ENCODE measurements around the gene DCUN1D2.

DCUN1D2 gene

DNA sequence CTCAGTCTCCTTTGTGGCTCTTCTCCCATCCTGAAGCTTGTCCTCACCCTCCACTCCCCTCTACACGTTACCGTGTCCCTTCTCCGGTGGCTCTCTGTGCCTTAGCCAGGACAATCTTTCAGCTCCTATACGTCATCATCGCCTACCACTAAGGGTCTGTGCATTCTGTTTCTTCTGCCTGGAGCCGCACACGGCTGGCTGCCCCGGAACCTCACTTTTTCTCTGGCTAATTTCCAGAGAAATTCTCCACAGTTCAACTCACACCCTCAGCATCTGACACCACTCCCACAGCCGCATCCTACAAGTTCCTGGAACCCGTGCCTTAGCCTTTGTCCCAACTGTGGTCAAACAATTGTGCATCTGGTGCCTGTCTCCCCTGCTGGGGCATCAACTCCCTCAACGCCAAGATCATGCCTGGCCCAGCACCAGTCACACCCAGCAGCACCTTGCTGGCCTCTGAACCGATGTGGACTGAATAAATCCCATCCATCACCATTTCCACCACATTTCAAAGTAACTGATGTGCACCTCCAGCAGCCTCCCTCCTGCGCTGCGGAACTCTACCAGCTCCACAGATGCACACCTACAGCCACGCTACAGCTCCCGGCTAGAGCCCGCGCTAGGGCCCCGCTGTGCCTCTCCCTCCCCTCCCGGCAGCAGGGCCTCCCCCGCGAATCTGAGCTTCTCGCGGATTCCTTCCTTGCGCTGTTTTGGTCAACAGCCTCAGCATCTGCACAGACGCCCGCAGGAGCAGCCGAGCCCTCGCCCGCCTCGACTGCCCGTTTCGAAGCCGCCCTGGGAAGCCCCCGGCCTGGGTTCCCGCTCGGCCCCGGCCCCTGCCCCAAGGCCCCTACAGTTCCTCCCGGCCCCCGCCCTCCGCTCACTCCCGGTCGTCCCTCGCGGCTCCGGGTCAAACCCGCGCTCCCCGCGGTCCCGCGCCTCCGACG is 689 bp downstream of the DCUN1D2 start:
- Histone ChIP-seq H3K9me3 (replicated peaks; ENCODE audit: insufficient read depth, low read length) (no peaks in the 10 kb centered on the region), H3K27me3 (replicated peaks; ENCODE audit: insufficient read depth, low read length) (no peaks in the 10 kb centered on the region), H3K79me2 (ENCODE audit: low read length) (peaks cover 81% of the 10 kb centered on the region), H3K36me3 (replicated peaks; ENCODE audit: insufficient read depth, low read length) (no peaks in the 10 kb centered on the region), H3K27ac (ENCODE audit: low read length) (no peak overlapping the region), H2AFZ (ENCODE audit: low read length) (peak overlapping the region; percentile 85), H3K4me1 (ENCODE audit: low read length) (peaks cover 18% of the 10 kb centered on the region), H3K9ac (ENCODE audit: low read length) (peak overlapping the region; percentile 73), H3K9me2 (replicated peaks; ENCODE audit: insufficient read depth, low read length) (no peaks in the 10 kb centered on the region), H4K20me1 (ENCODE audit: insufficient read depth, low read length) (peaks cover 8% of the 10 kb centered on the region; the same call in 1 of the 2 replicates), H3K4me2 (ENCODE audit: low read depth, low read length) (peak overlapping the region; percentile 76), H3F3A (ENCODE audit: insufficient read depth, low read length) (no peaks in the 10 kb centered on the region; the same call in 1 of the 2 replicates), H3K4me3 (ENCODE audit: low read length) (peak overlapping the region; percentile 83)
- DNase-seq: peak; percentile 52
- TF ChIP-seq, protein P1, sequence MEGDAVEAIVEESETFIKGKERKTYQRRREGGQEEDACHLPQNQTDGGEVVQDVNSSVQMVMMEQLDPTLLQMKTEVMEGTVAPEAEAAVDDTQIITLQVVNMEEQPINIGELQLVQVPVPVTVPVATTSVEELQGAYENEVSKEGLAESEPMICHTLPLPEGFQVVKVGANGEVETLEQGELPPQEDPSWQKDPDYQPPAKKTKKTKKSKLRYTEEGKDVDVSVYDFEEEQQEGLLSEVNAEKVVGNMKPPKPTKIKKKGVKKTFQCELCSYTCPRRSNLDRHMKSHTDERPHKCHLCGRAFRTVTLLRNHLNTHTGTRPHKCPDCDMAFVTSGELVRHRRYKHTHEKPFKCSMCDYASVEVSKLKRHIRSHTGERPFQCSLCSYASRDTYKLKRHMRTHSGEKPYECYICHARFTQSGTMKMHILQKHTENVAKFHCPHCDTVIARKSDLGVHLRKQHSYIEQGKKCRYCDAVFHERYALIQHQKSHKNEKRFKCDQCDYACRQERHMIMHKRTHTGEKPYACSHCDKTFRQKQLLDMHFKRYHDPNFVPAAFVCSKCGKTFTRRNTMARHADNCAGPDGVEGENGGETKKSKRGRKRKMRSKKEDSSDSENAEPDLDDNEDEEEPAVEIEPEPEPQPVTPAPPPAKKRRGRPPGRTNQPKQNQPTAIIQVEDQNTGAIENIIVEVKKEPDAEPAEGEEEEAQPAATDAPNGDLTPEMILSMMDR (IDR thresholded peaks at IDR 0.05; ENCODE audit: low read length): no peak
- TF ChIP-seq EZH2 (optimal IDR thresholded peaks at IDR 0.05; ENCODE audit: low read depth, low read length) (no peak), EZH2phosphoT487 (IDR thresholded peaks at IDR 0.05; ENCODE audit: low read length) (no peak)

DNA sequence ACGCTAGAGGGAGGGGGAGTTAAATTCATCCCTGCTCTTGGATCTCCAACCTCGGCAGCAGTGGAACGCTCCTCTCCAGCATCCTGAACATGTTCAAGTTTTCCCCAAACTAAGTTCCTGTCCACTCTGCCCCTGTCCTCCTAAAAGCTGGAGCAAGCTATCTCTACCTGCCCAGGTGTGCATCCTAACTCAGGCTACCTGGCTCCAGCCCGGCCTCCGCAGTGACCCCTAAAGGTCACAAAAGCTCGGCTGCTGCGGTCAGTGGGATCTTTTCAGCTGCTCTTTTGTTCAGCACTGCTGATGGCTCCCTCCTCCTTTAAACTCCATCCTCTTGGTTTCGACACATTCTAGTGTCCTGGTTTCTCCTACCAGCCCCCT is 1.4 kb downstream of the DCUN1D2 start:
- peak overlapping the region; percentile 83 for H3K4me3 ChIP-seq (ENCODE audit: low read length)

DNA sequence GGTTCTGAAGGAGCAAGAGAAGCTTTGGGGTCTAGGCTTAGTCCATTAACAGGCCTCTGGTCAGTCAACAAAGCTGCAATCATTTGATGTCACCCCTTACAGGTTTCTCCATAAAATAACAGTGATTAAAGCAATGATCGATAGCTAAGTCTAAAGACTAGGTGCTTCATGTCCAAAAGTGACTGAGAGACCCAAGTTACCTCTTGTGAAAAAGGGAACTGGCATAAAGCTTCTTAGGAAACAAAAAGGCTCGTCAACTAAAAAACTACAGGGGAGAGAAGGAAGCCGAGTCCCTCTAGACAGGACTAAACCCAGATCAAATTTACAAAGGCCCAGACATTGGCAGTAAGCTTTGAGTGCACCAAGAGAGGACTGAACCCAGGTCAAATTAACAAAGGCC is 2.2 kb downstream of the DCUN1D2 start:
- no peak overlapping the region for H3K4me3 ChIP-seq (ENCODE audit: low read length)

More for the DNA sequence above, 1.4 kb downstream of the DCUN1D2 start:
- Histone ChIP-seq H3K9me3 (replicated peaks; ENCODE audit: insufficient read depth, low read length) (no peaks in the 10 kb centered on the region), H3K9ac (ENCODE audit: low read length) (no peak overlapping the region), H3F3A (ENCODE audit: insufficient read depth, low read length) (no peaks in the 10 kb centered on the region; the same call in 1 of the 2 replicates), H2AFZ (ENCODE audit: low read length) (no peak overlapping the region), H4K20me1 (ENCODE audit: insufficient read depth, low read length) (peaks cover 8% of the 10 kb centered on the region; the same call in 1 of the 2 replicates), H3K36me3 (replicated peaks; ENCODE audit: insufficient read depth, low read length) (no peaks in the 10 kb centered on the region), H3K9me2 (replicated peaks; ENCODE audit: insufficient read depth, low read length) (no peaks in the 10 kb centered on the region), H3K27me3 (replicated peaks; ENCODE audit: insufficient read depth, low read length) (no peaks in the 10 kb centered on the region), H3K79me2 (ENCODE audit: low read length) (peaks cover 80% of the 10 kb centered on the region), H3K4me2 (ENCODE audit: low read depth, low read length) (peak overlapping the region; percentile 76), H3K4me1 (ENCODE audit: low read length) (peaks cover 18% of the 10 kb centered on the region), H3K27ac (ENCODE audit: low read length) (no peak overlapping the region)
- no peak for DNase-seq
- TF ChIP-seq, protein P1 (IDR thresholded peaks at IDR 0.05; ENCODE audit: low read length): no peak
- TF ChIP-seq EZH2 (optimal IDR thresholded peaks at IDR 0.05; ENCODE audit: low read depth, low read length): no peak
- TF ChIP-seq EZH2phosphoT487 (IDR thresholded peaks at IDR 0.05; ENCODE audit: low read length): no peak

More for the DNA sequence above, 2.2 kb downstream of the DCUN1D2 start:
- H3K27me3 ChIP-seq (replicated peaks; ENCODE audit: insufficient read depth, low read length): no peaks in the 10 kb centered on the region
- H3K9me3 ChIP-seq (replicated peaks; ENCODE audit: insufficient read depth, low read length): no peaks in the 10 kb centered on the region
- H3K4me1 ChIP-seq (ENCODE audit: low read length): peaks cover 14% of the 10 kb centered on the region
- H3F3A ChIP-seq (ENCODE audit: insufficient read depth, low read length): no peaks in the 10 kb centered on the region; the same call in 1 of the 2 replicates
- DNase-seq: no peak
- H3K9me2 ChIP-seq (replicated peaks; ENCODE audit: insufficient read depth, low read length): no peaks in the 10 kb centered on the region
- no peak for TF ChIP-seq EZH2phosphoT487 (IDR thresholded peaks at IDR 0.05; ENCODE audit: low read length)
- TF ChIP-seq, protein P1 (IDR thresholded peaks at IDR 0.05; ENCODE audit: low read length): no peak
- no peak overlapping the region for H2AFZ ChIP-seq (ENCODE audit: low read length)
- no peak overlapping the region for H3K27ac ChIP-seq (ENCODE audit: low read length)
- H3K9ac ChIP-seq (ENCODE audit: low read length): no peak overlapping the region
- no peak overlapping the region for H3K4me2 ChIP-seq (ENCODE audit: low read depth, low read length)
- 0 out of 2 replicates have a peak, but pooled peaks cover 2% of the 10 kb centered on the region for H3K36me3 ChIP-seq (replicated peaks; ENCODE audit: insufficient read depth, low read length)
- peaks cover 8% of the 10 kb centered on the region; the same call in 1 of the 2 replicates for H4K20me1 ChIP-seq (ENCODE audit: insufficient read depth, low read length)
- H3K79me2 ChIP-seq (ENCODE audit: low read length): peaks cover 81% of the 10 kb centered on the region
